ENCODE results near the gene HNRNPA3.
"Not testable (repeated sequence)": the region's sequence is repeated elsewhere in the genome, so short reads cannot be mapped to it uniquely, and the experiment has no call there.

The HNRNPA3 gene

GRCh38 chr2:177232098-177232704 is 19.6 kb downstream of the HNRNPA3 start:
- no peak for DNase-seq (ENCODE audit: low read depth in 2 of 2, low spot score in 1 of 2)

GRCh38 chr2:177234267-177234666 is 21.7 kb downstream of the HNRNPA3 start:
- no peak for DNase-seq (ENCODE audit: low read depth in 2 of 2, low spot score in 1 of 2)

GRCh38 chr2:177235855-177236437 is 23.4 kb downstream of the HNRNPA3 start:
- DNase-seq (ENCODE audit: low read depth in 2 of 2, low spot score in 1 of 2): no peak

- no peak for DNase-seq (ENCODE audit: low read depth in 2 of 2, low spot score in 1 of 2)
Measured at GRCh38 chr2:177237932-177238331, 25.3 kb downstream of the HNRNPA3 start.

GRCh38 chr2:177239053-177239452 is 26.5 kb downstream of the HNRNPA3 start:
- no peak for DNase-seq (ENCODE audit: low read depth in 2 of 2, low spot score in 1 of 2)

GRCh38 chr2:177239932-177240630 is 27.5 kb downstream of the HNRNPA3 start:
- no peak for DNase-seq (ENCODE audit: low read depth in 2 of 2, low spot score in 1 of 2)

GRCh38 chr2:177241711-177242120 is 29.1 kb downstream of the HNRNPA3 start:
- DNase-seq (ENCODE audit: low read depth in 2 of 2, low spot score in 1 of 2): no peak

- DNase-seq (ENCODE audit: low read depth in 2 of 2, low spot score in 1 of 2): no peak
Measured at GRCh38 chr2:177242121-177242987, 29.8 kb downstream of the HNRNPA3 start.

GRCh38 chr2:177243073-177243472 is 30.5 kb downstream of the HNRNPA3 start:
- no peak for DNase-seq (ENCODE audit: low read depth in 2 of 2, low spot score in 1 of 2)

GRCh38 chr2:177243476-177243875 is 30.9 kb downstream of the HNRNPA3 start:
- DNase-seq (ENCODE audit: low read depth in 2 of 2, low spot score in 1 of 2): no peak

- DNase-seq (ENCODE audit: low read depth in 2 of 2, low spot score in 1 of 2): no peak
Measured at GRCh38 chr2:177244244-177244771, 31.7 kb downstream of the HNRNPA3 start.

GRCh38 chr2:177245010-177245422 is 32.4 kb downstream of the HNRNPA3 start:
- no peak for DNase-seq (ENCODE audit: low read depth in 2 of 2, low spot score in 1 of 2)

GRCh38 chr2:177246000-177246399 is 33.4 kb downstream of the HNRNPA3 start:
- no peak for DNase-seq (ENCODE audit: low read depth in 2 of 2, low spot score in 1 of 2)

GRCh38 chr2:177246523-177247030 is 34.0 kb downstream of the HNRNPA3 start:
- not testable (repeated sequence) for DNase-seq (ENCODE audit: low read depth in 2 of 2, low spot score in 1 of 2)

GRCh38 chr2:177247693-177248262 is 35.2 kb downstream of the HNRNPA3 start:
- DNase-seq (ENCODE audit: low read depth in 2 of 2, low spot score in 1 of 2): no peak

- DNase-seq (ENCODE audit: low read depth in 2 of 2, low spot score in 1 of 2): no peak
Measured at GRCh38 chr2:177249038-177249437, 36.4 kb downstream of the HNRNPA3 start.

- no peak for DNase-seq (ENCODE audit: low read depth in 2 of 2, low spot score in 1 of 2)
Measured at GRCh38 chr2:177250461-177250860, 37.9 kb downstream of the HNRNPA3 start.

GRCh38 chr2:177251165-177251542 is 38.6 kb downstream of the HNRNPA3 start:
- DNase-seq (ENCODE audit: low read depth in 2 of 2, low spot score in 1 of 2): no peak

GRCh38 chr2:177252808-177253531 is 40.4 kb downstream of the HNRNPA3 start:
- DNase-seq (ENCODE audit: low read depth in 2 of 2, low spot score in 1 of 2): no peak

GRCh38 chr2:177253704-177254103 is 41.1 kb downstream of the HNRNPA3 start:
- DNase-seq (ENCODE audit: low read depth in 2 of 2, low spot score in 1 of 2): no peak

Measured in stimulated activated CD8-positive, alpha-beta memory T cell treated with anti-CD3 and anti-CD28 coated beads, Interleukin-4, amount 100 ng/mL, for 1 hour (primary cell).